Right ventricle myocardium superior (tissue), 1 donor: ENCODE measurements around the gene PIEZO1. TPM values are rescaled to one million over a fixed set of nuclear protein-coding genes. Genes with fewer than 3 reads are reported as not detected.
"Not testable (repeated sequence)": the region's sequence is repeated elsewhere in the genome, so short reads cannot be mapped to it uniquely, and the experiment has no call there.

Source experiments
- ATAC-seq: fragments of 200-7000 bp; cut with Tn5 transposase; one replicate; pipeline ENCODE4 v1.9.1; 2020; ENCODE audit warnings: mild to moderate bottlenecking; ENCODE audit not compliant: poor library complexity
- DNase-seq: peaks from one replicate; pipeline ENCODE4 v3.0.0-alpha.2; 2020
- intact Hi-C: fragments of 100-400 bp; cut with DNase I; formaldehyde crosslinking; loops from one replicate; pipeline ENCODE4 v1.11.2; 2022
- long read RNA-seq: library from polyadenylated mRNA; unstranded; transcript quantifications from one replicate; pipeline ENCODE4 v2.0.0, GENCODE V29; 2021
- total RNA-seq: library from RNA; stranded (reverse); fragmentation: NEBNext Ultra II Directional; extraction: Animal tissue kit (Norgen Biotek cat#: 25700); gene quantifications from one replicate; pipeline ENCODE4 v1.2.1, GENCODE V29; 2021
- donor health status: DM: no; HTN: yes; CAD: no; lungs with severe emphysema.

PIEZO1 gene, protein sequence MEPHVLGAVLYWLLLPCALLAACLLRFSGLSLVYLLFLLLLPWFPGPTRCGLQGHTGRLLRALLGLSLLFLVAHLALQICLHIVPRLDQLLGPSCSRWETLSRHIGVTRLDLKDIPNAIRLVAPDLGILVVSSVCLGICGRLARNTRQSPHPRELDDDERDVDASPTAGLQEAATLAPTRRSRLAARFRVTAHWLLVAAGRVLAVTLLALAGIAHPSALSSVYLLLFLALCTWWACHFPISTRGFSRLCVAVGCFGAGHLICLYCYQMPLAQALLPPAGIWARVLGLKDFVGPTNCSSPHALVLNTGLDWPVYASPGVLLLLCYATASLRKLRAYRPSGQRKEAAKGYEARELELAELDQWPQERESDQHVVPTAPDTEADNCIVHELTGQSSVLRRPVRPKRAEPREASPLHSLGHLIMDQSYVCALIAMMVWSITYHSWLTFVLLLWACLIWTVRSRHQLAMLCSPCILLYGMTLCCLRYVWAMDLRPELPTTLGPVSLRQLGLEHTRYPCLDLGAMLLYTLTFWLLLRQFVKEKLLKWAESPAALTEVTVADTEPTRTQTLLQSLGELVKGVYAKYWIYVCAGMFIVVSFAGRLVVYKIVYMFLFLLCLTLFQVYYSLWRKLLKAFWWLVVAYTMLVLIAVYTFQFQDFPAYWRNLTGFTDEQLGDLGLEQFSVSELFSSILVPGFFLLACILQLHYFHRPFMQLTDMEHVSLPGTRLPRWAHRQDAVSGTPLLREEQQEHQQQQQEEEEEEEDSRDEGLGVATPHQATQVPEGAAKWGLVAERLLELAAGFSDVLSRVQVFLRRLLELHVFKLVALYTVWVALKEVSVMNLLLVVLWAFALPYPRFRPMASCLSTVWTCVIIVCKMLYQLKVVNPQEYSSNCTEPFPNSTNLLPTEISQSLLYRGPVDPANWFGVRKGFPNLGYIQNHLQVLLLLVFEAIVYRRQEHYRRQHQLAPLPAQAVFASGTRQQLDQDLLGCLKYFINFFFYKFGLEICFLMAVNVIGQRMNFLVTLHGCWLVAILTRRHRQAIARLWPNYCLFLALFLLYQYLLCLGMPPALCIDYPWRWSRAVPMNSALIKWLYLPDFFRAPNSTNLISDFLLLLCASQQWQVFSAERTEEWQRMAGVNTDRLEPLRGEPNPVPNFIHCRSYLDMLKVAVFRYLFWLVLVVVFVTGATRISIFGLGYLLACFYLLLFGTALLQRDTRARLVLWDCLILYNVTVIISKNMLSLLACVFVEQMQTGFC (N-terminal part only)
- 15.9 TPM for total RNA-seq
- long read RNA-seq, full-length matches to known transcripts = 3 of 14 reads
- long read RNA-seq, partial matches to known transcripts = 10 of 14 reads
- long read RNA-seq, other reads (novel, unspliced or antisense) = 1 of 14 reads

- ATAC-seq (peak; percentile 66), DNase-seq (peak; percentile 87)
- intact Hi-C loops = loop anchor here (2.0 kb wide), 1 partner anchor 41 kb away; no protein-coding TSS in a partner anchor
Measured at GRCh38 chr16:88785106-88785924, at the start of gene PIEZO1. Gene PIEZO1, minus strand, starts transcription at chr16:88785220. Its CDS starts 256 bp downstream, at chr16:88784964.

GRCh38 chr16:88834670-88835069, 49.6 kb upstream of the PIEZO1 start:
- ATAC-seq (no peak), DNase-seq (no peak)
- intact Hi-C loops = no loop called here

DNA sequence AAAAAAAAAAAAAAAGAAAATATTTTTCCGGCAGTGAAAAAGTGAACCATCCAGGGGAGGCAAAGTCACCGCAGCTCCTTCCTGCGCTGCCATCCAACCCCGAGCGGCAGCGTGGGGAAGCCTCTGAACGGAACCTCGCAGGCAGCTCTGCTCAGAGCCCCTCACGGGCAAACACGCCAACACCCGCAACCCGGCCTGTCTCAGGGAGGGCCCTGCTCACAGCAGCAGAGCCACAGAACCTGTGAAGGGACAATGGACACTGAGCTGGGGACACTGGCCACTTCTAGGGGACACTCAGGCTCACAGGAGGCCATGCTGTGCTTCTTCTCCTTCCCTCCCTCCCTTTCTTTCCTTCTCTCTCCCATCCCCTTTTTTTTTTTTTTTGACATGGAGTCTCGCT, 48.1 kb upstream of the PIEZO1 start:
- DNase-seq = no peak
- intact Hi-C loops = no loop called here
- ATAC-seq = no peak

DNA sequence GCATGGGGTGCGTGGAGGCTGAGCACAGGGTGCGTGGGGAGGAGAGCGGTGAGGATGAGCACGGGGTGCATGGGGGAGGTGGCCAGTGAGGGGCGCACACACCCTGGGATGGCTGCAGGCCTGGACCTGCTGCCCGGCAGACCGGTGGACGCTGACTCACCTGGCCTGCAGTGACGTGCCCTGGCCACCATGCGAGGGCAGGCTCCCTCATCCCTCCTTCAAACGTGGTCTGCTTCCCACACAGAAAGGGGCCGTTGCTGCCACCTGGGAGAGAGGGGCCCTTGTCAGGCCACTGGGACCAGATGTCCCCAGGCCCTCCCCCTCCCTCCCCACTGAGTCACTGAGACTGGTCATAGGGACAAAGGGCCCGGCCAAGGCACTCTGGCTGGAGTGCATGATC, 46.8 kb upstream of the PIEZO1 start:
- ATAC-seq (no peak), DNase-seq (no peak)
- intact Hi-C loops = no loop called here

DNA sequence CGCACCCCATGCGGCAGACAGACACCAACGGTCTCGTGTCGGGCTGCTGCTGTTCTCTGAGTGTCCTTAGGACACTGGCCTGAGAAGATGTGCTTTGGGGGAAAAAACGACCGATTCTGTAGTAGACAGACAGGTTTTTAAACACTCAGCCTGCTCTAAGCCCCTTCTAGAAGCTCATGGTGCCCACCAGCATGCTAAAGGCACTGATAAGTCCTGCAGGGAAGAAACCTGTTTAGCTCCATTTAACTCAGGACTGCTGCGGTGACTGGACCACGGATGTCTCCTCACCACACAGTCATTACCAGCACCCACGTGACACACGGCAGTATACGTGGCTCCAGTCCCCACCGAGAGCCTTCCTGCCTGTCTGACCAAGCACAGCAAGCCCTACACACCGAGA, 45.8 kb upstream of the PIEZO1 start:
- ATAC-seq = no peak
- intact Hi-C loops = no loop called here
- no peak for DNase-seq

DNA sequence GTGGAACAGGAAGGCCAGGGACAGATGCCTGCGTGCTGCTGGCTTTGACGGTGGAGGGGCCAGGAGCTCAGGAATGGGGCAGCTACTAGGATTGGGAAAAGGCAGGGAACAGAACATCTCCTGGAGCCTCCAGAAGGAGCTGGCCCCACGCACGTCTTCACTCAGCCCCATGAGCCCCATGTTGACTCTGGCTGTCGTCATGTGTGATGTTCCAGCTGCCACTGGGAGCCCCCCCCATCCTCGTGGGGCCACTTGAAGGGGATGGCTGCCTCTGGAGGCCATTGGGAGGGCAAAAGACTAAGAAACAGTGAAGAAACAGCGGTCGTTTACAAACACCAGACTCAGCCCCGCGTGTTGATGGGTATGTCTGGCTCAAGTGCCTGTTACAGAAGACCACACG, 45.2 kb upstream of the PIEZO1 start:
- ATAC-seq (peak; percentile 66), DNase-seq (peak; percentile 69)
- intact Hi-C loops = no loop called here

- ATAC-seq (no peak), DNase-seq (no peak)
- intact Hi-C loops = no loop called here
Measured at GRCh38 chr16:88828711-88829110, 43.7 kb upstream of the PIEZO1 start.

- no peak for ATAC-seq
- intact Hi-C loops = no loop called here
Measured at GRCh38 chr16:88827727-88828126, 42.7 kb upstream of the PIEZO1 start.

DNA sequence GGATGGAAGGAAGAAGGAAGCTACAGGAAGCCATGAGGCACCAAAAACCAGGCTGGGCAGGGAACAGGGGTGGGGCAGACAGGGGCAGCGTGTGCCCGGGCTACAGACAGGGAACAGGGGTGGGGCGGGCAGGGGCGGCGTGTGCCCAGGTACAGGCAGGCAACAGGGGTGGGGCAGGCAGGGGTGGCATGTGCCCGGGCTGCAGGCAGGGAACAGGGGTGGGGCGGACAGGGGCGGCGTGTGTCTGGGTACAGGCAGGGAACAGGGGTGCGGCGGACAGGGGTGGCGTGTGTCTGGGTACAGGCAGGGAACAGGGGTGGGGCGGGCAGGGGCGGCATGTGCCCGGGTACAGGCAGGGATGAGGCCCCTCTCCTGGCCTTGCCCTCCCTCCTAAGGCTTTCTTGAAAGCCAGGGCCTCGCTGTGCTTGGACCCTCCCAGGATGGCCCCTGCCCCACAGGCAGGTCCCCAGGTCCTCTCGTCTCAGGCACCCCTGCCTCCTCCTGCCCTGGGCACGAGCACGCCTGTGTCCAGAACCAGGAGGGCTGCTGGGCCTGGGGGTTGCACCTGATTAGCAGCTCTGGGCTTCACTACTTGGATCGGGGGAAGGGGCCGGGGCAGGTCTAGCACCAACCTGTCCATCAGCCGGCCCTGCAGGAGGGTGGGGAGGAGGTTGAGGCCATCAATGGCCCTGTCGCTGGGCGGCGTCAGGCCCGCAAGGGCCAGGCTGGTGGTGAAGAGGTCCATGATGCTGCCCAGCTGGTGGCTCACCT, 41.2 kb upstream of the PIEZO1 start:
- no peak for DNase-seq
- ATAC-seq = no peak
- intact Hi-C loops = no loop called here

More at GRCh38 chr16:88827727-88828126, 42.7 kb upstream of the PIEZO1 start:
- DNase-seq = no peak

DNA sequence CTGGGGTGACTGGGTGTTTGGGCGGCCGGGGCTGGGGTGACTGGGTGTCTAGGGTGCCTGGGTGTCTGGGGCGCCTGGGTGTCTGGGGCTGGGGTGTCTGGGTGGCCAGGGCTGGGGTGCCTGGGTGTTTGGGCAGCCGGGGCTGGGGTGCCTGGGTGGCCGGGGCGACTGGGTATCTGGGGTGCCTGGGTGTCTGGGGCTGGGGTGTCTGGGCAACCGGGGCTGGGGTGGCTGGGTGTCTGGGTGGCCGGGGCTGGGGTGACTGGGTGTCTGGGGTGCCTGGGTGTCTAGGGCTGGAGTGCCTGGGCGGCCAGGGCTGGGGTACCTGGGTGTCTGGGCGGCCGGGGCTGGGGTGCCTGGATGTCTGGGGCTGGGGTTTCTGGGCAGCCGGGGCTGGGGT, 40.1 kb upstream of the PIEZO1 start:
- intact Hi-C loops = no loop called here
- DNase-seq (no peak), ATAC-seq (no peak)

- DNase-seq (no peak), ATAC-seq (no peak)
- intact Hi-C loops = no loop called here
Measured at GRCh38 chr16:88824256-88825077, 39.4 kb upstream of the PIEZO1 start.

- DNase-seq, ATAC-seq, intact Hi-C loops: not testable (repeated sequence)
Measured at GRCh38 chr16:88823646-88824045, 38.6 kb upstream of the PIEZO1 start.

DNA sequence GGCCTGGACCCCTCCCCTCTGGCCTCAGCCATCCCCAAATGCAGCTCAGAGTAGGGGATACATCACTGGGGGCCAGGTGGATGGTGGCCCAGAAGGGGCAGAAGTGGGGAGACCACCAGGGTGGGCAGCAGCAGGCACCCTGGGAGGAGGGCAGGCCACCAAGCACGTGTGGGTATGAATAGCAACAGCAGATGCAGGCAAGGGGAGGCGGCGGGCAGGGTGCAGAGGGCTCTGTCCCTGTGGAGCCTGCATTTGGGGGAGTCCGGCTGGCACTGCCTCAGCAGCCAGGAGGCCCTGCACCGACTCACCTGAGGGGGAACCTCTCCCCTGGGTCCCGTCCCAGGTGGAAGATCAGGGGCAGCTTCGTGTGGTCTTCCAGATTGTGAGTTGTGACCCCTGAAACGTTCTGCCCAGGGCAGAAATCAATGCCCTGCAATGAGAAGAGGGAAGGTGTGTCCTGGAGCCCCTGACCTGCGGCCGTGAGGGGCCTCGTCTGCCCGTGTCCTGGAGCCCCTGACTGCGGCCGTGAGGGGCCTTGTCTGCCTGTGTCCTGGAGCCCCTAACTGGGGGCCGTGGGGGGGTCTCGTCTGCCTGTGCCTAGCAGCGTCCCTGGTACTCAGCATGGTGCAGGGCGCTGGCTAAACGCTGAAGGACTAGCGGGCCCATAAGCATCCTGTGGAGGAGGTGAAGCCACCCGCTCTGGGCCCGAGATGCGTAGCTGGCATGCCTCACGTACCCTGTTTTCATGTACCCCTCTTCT, 37.4 kb upstream of the PIEZO1 start:
- DNase-seq (no peak), ATAC-seq (no peak)
- intact Hi-C loops = no loop called here

DNA sequence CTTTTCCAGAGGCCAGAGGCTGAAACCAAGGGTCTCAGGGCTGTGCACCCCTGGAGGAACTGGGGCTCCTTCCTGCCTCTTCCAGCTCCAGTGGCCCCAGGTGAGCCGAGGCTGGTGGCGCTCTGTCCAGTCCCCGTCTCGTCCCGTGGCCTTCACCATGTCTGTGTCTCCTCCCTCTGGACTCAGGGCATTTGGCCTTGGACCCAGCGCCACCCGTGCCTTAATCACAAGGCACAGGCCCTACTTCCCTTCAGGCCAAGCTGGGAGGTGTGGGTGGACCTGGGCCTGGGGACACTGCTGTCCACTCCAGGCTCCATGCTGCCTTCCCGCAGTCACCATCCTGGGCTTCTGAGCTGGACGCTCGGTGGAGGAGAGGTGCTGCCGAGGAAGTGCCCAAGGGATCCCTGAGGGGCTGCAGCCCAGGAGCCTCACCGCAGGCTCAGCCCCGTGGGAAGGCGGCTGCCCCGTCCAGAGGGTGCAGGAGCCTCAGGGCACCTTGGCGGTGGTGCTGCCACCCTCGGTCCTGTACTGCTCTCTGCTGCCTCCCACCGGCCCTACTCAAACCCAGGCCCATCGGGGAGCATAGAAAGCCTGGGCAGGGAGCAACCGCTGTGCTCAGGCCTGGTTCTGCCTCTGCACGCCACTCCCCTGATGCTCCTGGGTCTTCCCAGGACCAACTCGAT, 36.3 kb upstream of the PIEZO1 start:
- intact Hi-C loops = no loop called here
- DNase-seq (no peak), ATAC-seq (no peak)

DNA sequence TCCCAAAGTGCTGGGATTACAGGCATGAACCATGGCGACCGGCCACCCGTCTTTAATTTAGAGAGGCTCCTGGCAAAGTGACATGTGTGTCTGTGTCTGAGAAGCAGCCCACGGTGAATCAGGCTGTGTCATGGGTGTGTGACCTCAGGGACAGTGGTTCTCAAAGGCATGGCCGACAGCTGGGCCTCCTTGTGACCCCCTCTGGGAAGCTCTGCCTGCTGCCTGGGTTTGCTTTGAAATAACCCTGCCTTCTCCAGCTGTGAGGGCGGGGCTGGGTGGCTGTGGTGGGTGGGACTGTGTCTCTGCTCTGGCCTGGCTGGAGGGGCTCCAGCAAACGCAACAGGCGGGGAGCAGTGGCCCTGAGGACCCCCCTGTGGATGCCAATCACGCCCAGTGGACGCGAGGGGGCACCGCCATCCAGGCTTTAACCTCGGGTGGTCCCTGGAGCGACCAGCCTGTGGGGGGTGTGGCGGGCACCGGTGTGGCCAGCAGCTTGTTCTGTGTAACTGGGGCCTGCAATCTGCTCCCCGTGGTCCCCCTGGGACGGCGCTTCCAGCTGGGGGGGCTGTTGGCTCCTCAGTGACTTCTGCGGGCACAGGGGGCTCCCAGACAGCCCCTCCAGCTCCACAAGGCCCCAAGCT, 35.5 kb upstream of the PIEZO1 start:
- intact Hi-C loops = no loop called here
- ATAC-seq = no peak

More for the DNA sequence above, 35.5 kb upstream of the PIEZO1 start:
- DNase-seq = no peak
